ENCODE data around the gene SCN2B. TPM values are rescaled to one million over a fixed set of nuclear protein-coding genes. Genes with fewer than 3 reads are reported as not detected.

SCN2B gene, protein sequence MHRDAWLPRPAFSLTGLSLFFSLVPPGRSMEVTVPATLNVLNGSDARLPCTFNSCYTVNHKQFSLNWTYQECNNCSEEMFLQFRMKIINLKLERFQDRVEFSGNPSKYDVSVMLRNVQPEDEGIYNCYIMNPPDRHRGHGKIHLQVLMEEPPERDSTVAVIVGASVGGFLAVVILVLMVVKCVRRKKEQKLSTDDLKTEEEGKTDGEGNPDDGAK
- 1 to 10 TPM in 1 of 4 donors, under 1 TPM in 3; 0.42 to 1.2 (median 0.67) TPM for total RNA-seq

DNA sequence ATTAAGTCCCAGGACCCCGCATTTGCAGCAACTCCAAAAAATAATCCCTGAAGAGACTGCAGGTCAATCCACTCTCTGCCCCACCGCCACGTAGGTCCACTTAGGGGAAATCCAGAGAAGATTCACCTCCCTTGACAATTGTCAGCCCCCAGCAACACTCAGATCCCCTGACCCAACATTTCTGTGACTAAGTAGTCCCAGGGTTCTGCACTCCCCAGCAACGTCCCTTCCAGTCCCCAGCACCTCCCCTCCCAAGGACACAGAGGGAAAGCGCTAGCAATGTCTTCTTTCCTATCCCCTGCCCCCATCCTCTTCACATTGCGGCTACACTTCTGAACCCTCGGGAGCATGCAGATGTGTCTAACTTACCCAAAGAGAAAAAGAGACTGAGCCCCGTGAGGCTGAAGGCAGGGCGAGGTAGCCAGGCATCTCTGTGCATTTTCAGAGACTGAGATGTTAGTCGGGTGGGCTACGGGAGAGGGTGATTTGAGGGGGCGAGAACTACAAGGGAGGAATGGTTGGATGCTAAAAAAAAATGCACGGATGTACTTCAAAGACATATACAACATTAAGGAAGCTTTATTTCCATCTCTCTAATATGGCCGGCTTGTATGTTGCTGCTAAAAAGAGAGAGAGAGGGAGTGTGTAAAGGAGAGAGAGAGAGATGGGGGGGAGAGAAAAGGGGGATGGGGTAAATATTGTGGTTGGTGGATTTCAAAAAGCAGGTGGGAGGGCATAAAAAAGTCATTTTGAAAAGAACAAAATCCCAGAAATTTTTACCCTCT, at the start of gene SCN2B:
Gene SCN2B (minus strand): TSS at position 647 of the 785 bp plus-strand sequence. CDS start 208 bp downstream, at position 439.
- H3K4me3 ChIP-seq, result peak within 1 kb of the TSS; percentile 43 to 53 (median 48)
- peaks cover 29 to 49% (median 45%) of the 10 kb centered on the region in 4 donors for H3K4me1 ChIP-seq
- H3K27me3 ChIP-seq, result peaks cover 0 to 3% (median 0%) of the 10 kb centered on the region in 4 donors
- TF ChIP-seq POLR2AphosphoS5 (IDR thresholded peaks at IDR 0.05) (no peak), POLR2A (IDR thresholded peaks at IDR 0.05; ENCODE audit: low read depth) (no peak), EP300 (IDR thresholded peaks at IDR 0.05) (no peak), CTCF (IDR thresholded peaks at IDR 0.05) (no peak)
- no peaks in the 10 kb centered on the region for H3K36me3 ChIP-seq
- no peak for DNase-seq (ENCODE audit: extremely low spot score)
- 32% methylated on average over 14 of the region's 14 CpGs for WGBS
- intact Hi-C loops (cut with DNase I), result no loop called here
- H3K27ac ChIP-seq (replicated peaks in 1 of 4), result peak within 1 kb of the TSS; percentile 4 to 51 (median 39)
- H3K9me3 ChIP-seq, result no peaks in the 10 kb centered on the region

DNA sequence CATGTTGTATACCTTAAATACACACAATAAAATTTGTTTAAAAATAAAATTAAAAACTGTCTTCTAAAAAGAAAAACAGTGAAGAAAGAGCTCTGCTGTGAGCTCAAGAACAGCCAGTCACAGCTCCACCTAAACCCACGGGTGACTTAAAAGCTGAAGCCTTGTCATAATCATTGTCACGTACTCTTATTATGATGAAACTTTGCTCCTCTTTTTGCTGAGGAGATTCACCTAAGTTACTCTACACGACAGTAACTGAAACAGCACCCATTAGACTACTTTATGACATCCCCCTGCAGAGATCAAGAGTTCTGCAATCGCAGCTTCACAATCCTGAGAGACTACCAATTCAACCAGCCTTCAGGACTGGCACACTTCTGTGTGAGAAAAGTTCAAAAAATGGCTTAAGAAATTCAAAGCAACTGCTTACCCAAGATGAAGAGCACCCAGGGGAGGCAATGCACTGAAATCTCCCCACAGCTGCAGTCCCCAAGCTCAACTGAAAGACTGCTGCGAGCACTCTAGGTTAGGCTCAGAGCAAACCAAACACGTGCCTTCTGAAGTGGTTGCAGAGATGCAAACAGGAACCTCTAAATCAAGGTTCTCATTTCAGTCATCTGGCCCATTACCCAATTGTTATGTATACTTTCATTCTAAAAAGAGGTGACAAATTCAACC, 48.2 kb upstream of the SCN2B start, which contains the start of gene JAML:
Gene JAML (minus strand): TSS at position 501 of the 678 bp plus-strand sequence. CDS start 10,145 bp downstream, outside the sequence.
- intact Hi-C loops (cut with DNase I), result no loop called here
- TF ChIP-seq POLR2A (IDR thresholded peaks at IDR 0.05; ENCODE audit: low read depth) (no peak), EP300 (IDR thresholded peaks at IDR 0.05) (no peak), CTCF (IDR thresholded peaks at IDR 0.05) (no peak), POLR2AphosphoS5 (IDR thresholded peaks at IDR 0.05) (no peak)
- Histone ChIP-seq H3K9me3 (no peaks in the 10 kb centered on the region), H3K27ac (replicated peaks in 1 of 4) (no peak within 1 kb of the TSS), H3K4me3 (peak within 1 kb of the TSS in 3 of 4 donors; percentile 12 to 13 (median 12)), H3K27me3 (peaks cover 0 to 27% (median 0%) of the 10 kb centered on the region in 4 donors), H3K36me3 (no peaks in the 10 kb centered on the region), H3K4me1 (no peaks in the 10 kb centered on the region)
- DNase-seq (ENCODE audit: extremely low spot score), result no peak
- 73% methylated on average over 6 of the region's 6 CpGs for WGBS

- intact Hi-C loops (cut with DNase I), result no loop called here
- Histone ChIP-seq H3K9me3 (no peaks in the 10 kb centered on the region), H3K4me3 (peak overlapping the region in 3 of 4 donors; percentile 12 to 13 (median 12)), H3K27ac (replicated peaks in 1 of 4) (no peak overlapping the region), H3K4me1 (no peaks in the 10 kb centered on the region), H3K27me3 (peaks cover 0 to 31% (median 0%) of the 10 kb centered on the region in 4 donors), H3K36me3 (no peaks in the 10 kb centered on the region)
- no peak for DNase-seq (ENCODE audit: extremely low spot score)
- TF ChIP-seq POLR2AphosphoS5 (IDR thresholded peaks at IDR 0.05), result no peak
- TF ChIP-seq POLR2A (IDR thresholded peaks at IDR 0.05; ENCODE audit: low read depth), result no peak
- no peak for TF ChIP-seq EP300 (IDR thresholded peaks at IDR 0.05)
- no peak for TF ChIP-seq CTCF (IDR thresholded peaks at IDR 0.05)
- WGBS, result 84% methylated on average over 6 of the region's 6 CpGs
These were observed 47.6 kb upstream of the SCN2B start for GRCh38 chr11:118223992-118224391.

- Histone ChIP-seq H3K9me3 (no peaks in the 10 kb centered on the region), H3K27ac (replicated peaks in 1 of 4) (no peak overlapping the region), H3K27me3 (peaks cover 0 to 31% (median 0%) of the 10 kb centered on the region in 4 donors), H3K36me3 (no peaks in the 10 kb centered on the region), H3K4me1 (no peaks in the 10 kb centered on the region), H3K4me3 (peak overlapping the region in 2 of 4 donors; percentile 12)
- no peak for DNase-seq (ENCODE audit: extremely low spot score)
- 66% methylated on average over 2 of the region's 2 CpGs for WGBS
- TF ChIP-seq CTCF (IDR thresholded peaks at IDR 0.05), result no peak
- intact Hi-C loops (cut with DNase I), result no loop called here
These were observed 47.1 kb upstream of the SCN2B start for GRCh38 chr11:118223570-118223969.
